T-helper 1 cell treated with Interleukin-12 subunit alpha and Interleukin-12 subunit beta and Interleukin-4 antibody, amounts not matched to agents 30 ng/mL and 1 ng/mL, for 36 hours (primary cell): ENCODE data around the gene GJD4. TPM values are rescaled to one million over a fixed set of nuclear protein-coding genes. Genes with fewer than 3 reads are reported as not detected.

Source experiments
- intact Hi-C: fragments of 100-400 bp; cut with micrococcal nuclease; formaldehyde crosslinking; loops from one replicate; pipeline ENCODE4 v1.15.1; 2024
- total RNA-seq: library from RNA; stranded (reverse); gene quantifications from 2 replicates; pipeline ENCODE4 v1.2.3, GENCODE V29; 2022

Gene GJD4
- total RNA-seq, 1 donor from 2014 or later, result not detected

DNA sequence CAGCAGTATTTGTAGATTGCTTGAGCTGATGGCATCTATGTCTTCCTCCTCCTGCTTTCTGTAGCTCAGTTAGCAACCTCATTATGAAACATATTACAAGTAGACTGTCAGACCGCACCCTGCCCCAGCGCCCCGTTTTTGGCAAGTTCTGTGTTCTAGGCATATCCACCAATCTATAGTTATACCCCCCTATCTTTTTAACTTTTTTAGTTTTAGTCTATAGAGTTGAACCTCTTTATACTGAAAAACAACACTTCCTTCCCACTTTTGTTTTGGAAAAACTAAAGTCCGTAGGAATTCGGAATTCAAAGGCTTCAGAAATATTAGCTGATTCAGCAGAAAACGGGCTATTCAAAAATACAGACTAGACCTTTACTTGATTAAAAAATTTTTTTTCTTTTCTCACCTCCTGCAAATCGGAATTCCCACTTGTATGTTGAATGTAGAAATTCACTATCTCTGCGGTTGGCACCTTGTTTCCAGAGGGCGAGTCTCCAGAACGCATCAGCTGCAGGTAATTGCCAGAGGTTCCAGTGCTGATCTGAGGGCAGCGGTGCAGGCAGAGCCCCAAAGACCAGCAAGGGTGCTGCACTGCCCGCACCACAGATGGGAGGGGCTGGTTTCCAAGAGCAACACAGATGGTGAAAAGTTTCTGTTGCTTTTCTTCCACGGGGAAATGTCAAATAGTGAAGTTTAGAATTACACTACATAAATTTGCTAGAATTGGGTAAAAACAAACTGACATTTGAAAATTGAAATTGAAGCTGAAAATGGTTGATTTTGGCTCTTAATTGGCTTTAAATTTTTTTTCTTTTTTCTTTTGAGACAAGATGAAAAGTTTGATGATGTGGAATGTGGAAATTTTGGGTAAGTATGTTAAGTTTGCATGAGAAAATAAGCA lies 39.2 kb downstream of the GJD4 start:
- intact Hi-C loops, result loop anchor here (5.0 kb wide), 1 partner anchor 307 kb away; the partner anchor contains the start of gene CCNY

DNA sequence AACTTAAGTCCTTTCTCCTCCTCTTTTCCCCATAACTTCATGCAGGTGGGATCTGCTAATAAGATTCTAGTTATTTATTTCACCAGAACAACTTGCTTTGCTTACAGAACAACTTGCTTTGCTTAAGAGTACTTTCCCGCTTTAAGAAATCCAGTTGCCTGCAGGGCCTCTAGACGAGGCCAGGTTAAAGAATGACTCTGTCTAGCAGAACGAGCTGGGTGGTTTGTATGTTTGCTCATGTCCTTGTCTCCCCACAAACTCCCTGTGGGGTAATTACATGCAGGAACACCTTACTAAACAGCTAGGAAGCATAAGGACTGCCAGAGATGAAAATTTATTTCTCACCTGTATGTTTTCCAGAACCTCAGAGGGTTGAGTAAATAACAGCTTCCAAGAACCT lies 45.8 kb downstream of the GJD4 start:
- intact Hi-C loops, result no loop called here

DNA sequence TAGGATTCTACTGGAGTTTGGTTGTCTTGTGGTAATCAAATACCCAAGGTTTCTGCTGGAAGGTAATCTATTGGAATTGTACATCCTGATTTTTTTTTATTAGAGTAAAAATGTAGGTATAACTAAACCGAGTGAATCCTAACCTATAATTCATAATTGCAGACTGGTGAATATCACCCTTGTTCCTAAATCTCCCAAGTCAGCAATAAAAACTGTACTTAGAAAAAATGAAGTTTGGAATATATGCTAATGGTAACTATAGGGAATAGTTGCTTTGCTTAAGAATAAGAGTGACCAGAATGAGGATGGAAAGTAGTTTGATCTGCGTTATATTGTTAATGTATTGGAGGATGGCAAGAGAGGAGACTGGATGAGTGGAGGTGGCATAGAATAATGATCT lies 47.7 kb downstream of the GJD4 start:
- intact Hi-C loops, result no loop called here

DNA sequence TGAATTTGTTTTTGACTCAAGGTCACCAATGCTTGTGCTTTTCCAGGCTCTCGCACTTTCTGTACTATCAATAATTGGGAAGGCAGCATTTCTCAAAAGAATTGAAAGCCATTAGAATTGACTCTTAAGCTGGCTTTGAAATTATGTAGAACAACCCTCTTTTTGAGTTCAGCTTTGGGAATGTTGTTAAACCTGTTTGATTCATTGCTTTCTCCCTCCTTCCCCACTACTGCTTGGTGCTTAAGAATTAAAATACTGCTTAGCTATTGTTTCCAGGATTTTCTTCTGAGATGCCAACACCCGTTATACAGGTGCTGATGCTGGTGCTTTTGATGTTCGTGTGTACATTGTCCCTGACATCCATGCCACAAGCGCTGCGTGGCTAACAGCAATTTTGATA lies 52.5 kb downstream of the GJD4 start:
- intact Hi-C loops, result no loop called here

Other genes starting within 250 kb of the GJD4 start
- gene FZD8, start 37.0 kb downstream of the GJD4 start, total RNA-seq, result 0.17 and 0.29 TPM in 2 replicates